HEK293 (cell line): ENCODE data around the gene INPP5B.

Experiments
- GLIS2 ChIP-seq: fragments of 450-650 bp; formaldehyde crosslinking; IDR thresholded peaks from 2 replicates; pipeline ENCODE4 v1.5.1; 2016; ENCODE audit warnings: missing biosample characterization, missing genetic modification characterization
- HOXC10 ChIP-seq: sonication (generic); formaldehyde crosslinking; IDR thresholded peaks from 2 replicates; pipeline ENCODE4 v1.8.1; 2023; ENCODE audit warnings: mild to moderate bottlenecking, missing genetic modification reagents
- KLF1 ChIP-seq: fragments of 450-650 bp; formaldehyde crosslinking; IDR thresholded peaks from 2 replicates; pipeline ENCODE4 v1.5.1; 2016; ENCODE audit warnings: missing biosample characterization, missing genetic modification characterization
- MYNN ChIP-seq: fragments of 450-650 bp; formaldehyde crosslinking; IDR thresholded peaks from 2 replicates; pipeline ENCODE4 v1.5.1; 2016; ENCODE audit warnings: missing biosample characterization, missing genetic modification characterization, borderline replicate concordance
- REPIN1 ChIP-seq: fragments of 450-650 bp; formaldehyde crosslinking; IDR thresholded peaks from 2 replicates; pipeline ENCODE4 v1.5.1; 2017; ENCODE audit warnings: missing biosample characterization, missing genetic modification characterization, low read depth
- SP2 ChIP-seq: fragments of 450-650 bp; formaldehyde crosslinking; IDR thresholded peaks from 2 replicates; pipeline ENCODE4 v1.5.1; 2016; ENCODE audit warnings: missing biosample characterization, missing genetic modification characterization
- SP3 ChIP-seq: fragments of 450-650 bp; formaldehyde crosslinking; IDR thresholded peaks from 2 replicates; pipeline ENCODE4 v1.5.1; 2016; ENCODE audit warnings: missing biosample characterization, missing genetic modification characterization
- ZNF114 ChIP-seq: fragments of 450-650 bp; formaldehyde crosslinking; IDR thresholded peaks from 2 replicates; pipeline ENCODE4 v1.5.0; 2017; ENCODE audit warnings: missing biosample characterization, missing genetic modification characterization
- ZNF132 ChIP-seq: fragments of 450-650 bp; formaldehyde crosslinking; IDR thresholded peaks from 2 replicates; pipeline ENCODE4 v1.5.1; 2017; ENCODE audit warnings: missing biosample characterization, missing genetic modification characterization, borderline replicate concordance
- ZNF2 ChIP-seq: fragments of 450-650 bp; formaldehyde crosslinking; IDR thresholded peaks from 2 replicates; pipeline ENCODE4 v1.5.1; 2016; ENCODE audit warnings: missing biosample characterization, missing genetic modification characterization
- ZNF202 ChIP-seq: fragments of 450-650 bp; formaldehyde crosslinking; IDR thresholded peaks from 2 replicates; pipeline ENCODE4 v1.5.1; 2016; ENCODE audit warnings: missing biosample characterization, missing genetic modification characterization, borderline replicate concordance
- ZNF223 ChIP-seq: fragments of 450-650 bp; formaldehyde crosslinking; IDR thresholded peaks from 2 replicates; pipeline ENCODE4 v1.5.1; 2016; ENCODE audit warnings: missing biosample characterization, missing genetic modification characterization
- ZNF341 ChIP-seq: fragments of 450-650 bp; formaldehyde crosslinking; IDR thresholded peaks from 2 replicates; pipeline ENCODE4; 2016; ENCODE audit warnings: low read depth, missing biosample characterization, missing genetic modification characterization
- ZNF548 ChIP-seq: fragments of 450-650 bp; formaldehyde crosslinking; IDR thresholded peaks from 2 replicates; pipeline ENCODE4 v1.5.1; 2016; ENCODE audit warnings: missing biosample characterization, missing genetic modification characterization
- ZNF561 ChIP-seq: fragments of 450-650 bp; IDR thresholded peaks from 2 replicates; pipeline ENCODE4 v1.5.1; 2018; ENCODE audit warnings: missing biosample characterization, missing genetic modification characterization, borderline replicate concordance
- ZNF610 ChIP-seq: fragments of 450-650 bp; formaldehyde crosslinking; IDR thresholded peaks from 2 replicates; pipeline ENCODE4 v1.5.1; 2016; ENCODE audit warnings: missing biosample characterization, missing genetic modification characterization, borderline replicate concordance
- ZNF621 ChIP-seq: fragments of 450-650 bp; formaldehyde crosslinking; IDR thresholded peaks from 2 replicates; pipeline ENCODE4 v1.5.1; 2017; ENCODE audit warnings: missing biosample characterization, missing genetic modification characterization
- ZNF701 ChIP-seq: fragments of 450-650 bp; formaldehyde crosslinking; IDR thresholded peaks from 2 replicates; pipeline ENCODE4 v1.5.1; 2016; ENCODE audit warnings: missing biosample characterization, missing genetic modification characterization
- TF ChIP-seq, protein P1 (sequence below): fragments of 450-650 bp; formaldehyde crosslinking; IDR thresholded peaks from 2 replicates; pipeline ENCODE4 v1.5.1; 2017; ENCODE audit warnings: missing biosample characterization, missing genetic modification characterization
- TF ChIP-seq, protein P2 (sequence below): fragments of 450-650 bp; formaldehyde crosslinking; IDR thresholded peaks from 2 replicates; pipeline ENCODE4 v1.5.1; 2016; ENCODE audit warnings: missing biosample characterization, missing genetic modification characterization
- TF ChIP-seq, protein P3 (sequence below): fragments of 450-650 bp; formaldehyde crosslinking; IDR thresholded peaks from 2 replicates; pipeline ENCODE4 v1.5.1; 2016; ENCODE audit warnings: missing biosample characterization, missing genetic modification characterization
- TF ChIP-seq, protein P4 (sequence below): fragments of 450-650 bp; formaldehyde crosslinking; IDR thresholded peaks from 2 replicates; pipeline ENCODE4 v1.5.1; 2016; ENCODE audit warnings: missing biosample characterization, missing genetic modification characterization, borderline replicate concordance
- TF ChIP-seq, protein P5 (sequence below): fragments of 450-650 bp; IDR thresholded peaks from 2 replicates; pipeline ENCODE4 v1.5.1; 2018; ENCODE audit warnings: missing biosample characterization, missing genetic modification characterization
- TF ChIP-seq, protein P6 (sequence below): fragments of 450-650 bp; formaldehyde crosslinking; IDR thresholded peaks from 2 replicates; pipeline ENCODE4 v1.5.1; 2016; ENCODE audit warnings: missing biosample characterization, missing genetic modification characterization, borderline replicate concordance

The INPP5B gene

DNA sequence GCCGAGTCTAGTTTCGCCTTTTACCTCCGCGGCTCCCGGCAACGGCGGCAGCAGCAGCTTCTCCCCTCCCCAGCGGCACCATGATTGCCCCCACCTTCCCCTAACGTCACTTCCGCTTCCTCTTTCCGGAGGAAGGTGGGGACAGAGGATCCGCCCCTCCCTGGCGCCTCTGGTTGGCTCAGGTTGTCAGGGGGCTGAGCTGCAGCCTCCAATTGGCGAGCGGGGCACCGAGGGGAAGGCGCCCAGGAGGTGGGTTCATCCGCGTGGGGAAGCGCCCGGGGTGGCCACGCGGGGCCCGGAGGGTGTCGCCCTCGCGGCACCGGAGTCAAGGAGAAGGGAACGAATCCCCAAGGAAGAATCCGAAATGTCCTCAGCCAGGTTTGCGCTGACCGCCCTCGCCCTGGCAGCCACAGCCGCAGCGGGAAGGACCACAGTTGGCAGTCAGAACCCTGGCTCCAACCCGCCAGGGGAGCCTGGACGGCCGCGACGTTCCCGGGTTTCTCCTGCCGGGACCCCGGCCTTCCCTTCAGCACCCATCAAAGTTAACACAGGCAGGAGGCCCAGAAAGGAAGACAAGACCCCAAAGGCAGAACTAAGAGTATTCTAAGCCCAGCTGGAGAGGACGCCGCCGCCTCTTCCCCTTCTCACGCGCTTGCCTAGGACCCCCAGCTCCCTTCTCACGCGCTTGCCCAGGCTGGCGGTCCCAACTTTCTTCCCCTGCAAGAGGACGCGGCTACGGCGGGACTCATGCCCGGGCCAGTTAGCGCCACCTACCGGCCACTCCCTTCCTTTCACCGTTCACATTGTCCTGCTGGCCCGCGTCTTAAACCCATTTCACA, 87.1 kb downstream of the INPP5B start, which contains the start of gene MTF1 (continued):
- TF ChIP-seq, protein P1, sequence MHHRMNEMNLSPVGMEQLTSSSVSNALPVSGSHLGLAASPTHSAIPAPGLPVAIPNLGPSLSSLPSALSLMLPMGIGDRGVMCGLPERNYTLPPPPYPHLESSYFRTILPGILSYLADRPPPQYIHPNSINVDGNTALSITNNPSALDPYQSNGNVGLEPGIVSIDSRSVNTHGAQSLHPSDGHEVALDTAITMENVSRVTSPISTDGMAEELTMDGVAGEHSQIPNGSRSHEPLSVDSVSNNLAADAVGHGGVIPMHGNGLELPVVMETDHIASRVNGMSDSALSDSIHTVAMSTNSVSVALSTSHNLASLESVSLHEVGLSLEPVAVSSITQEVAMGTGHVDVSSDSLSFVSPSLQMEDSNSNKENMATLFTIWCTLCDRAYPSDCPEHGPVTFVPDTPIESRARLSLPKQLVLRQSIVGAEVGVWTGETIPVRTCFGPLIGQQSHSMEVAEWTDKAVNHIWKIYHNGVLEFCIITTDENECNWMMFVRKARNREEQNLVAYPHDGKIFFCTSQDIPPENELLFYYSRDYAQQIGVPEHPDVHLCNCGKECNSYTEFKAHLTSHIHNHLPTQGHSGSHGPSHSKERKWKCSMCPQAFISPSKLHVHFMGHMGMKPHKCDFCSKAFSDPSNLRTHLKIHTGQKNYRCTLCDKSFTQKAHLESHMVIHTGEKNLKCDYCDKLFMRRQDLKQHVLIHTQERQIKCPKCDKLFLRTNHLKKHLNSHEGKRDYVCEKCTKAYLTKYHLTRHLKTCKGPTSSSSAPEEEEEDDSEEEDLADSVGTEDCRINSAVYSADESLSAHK (tag by site-specific recombination) = 0 out of 2 replicates have a peak, but pooled peaks have one; percentile 21
- TF ChIP-seq ZNF132 (no peak), ZNF223 (no peak), ZNF610 (0 out of 2 replicates have a peak, but pooled peaks have one; percentile 46), SP3 (tag by site-specific recombination) (peak; percentile 90), MYNN (tag by site-specific recombination) (no peak), ZNF561 (peak; percentile 95), GLIS2 (peak; percentile 100), KLF1 (tag by site-specific recombination) (peak; percentile 81), REPIN1 (tag by site-specific recombination) (no peak), ZNF114 (tag by site-specific recombination) (no peak), ZNF701 (tag by site-specific recombination) (no peak), ZNF341 (tag by site-specific recombination) (0 out of 2 replicates have a peak, but pooled peaks have one; percentile 8), ZNF202 (tag by site-specific recombination) (no peak), HOXC10 (CRISPR knock-in tag) (no peak), ZNF2 (tag by site-specific recombination) (peak; percentile 85), ZNF621 (no peak), ZNF548 (tag by site-specific recombination) (no peak), SP2 (peak; percentile 99)
- TF ChIP-seq, protein P2, sequence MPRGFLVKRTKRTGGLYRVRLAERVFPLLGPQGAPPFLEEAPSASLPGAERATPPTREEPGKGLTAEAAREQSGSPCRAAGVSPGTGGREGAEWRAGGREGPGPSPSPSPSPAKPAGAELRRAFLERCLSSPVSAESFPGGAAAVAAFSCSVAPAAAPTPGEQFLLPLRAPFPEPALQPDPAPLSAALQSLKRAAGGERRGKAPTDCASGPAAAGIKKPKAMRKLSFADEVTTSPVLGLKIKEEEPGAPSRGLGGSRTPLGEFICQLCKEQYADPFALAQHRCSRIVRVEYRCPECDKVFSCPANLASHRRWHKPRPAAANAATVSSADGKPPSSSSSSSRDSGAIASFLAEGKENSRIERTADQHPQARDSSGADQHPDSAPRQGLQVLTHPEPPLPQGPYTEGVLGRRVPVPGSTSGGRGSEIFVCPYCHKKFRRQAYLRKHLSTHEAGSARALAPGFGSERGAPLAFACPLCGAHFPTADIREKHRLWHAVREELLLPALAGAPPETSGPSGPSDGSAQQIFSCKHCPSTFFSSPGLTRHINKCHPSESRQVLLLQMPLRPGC (tag by site-specific recombination) = no peak
- TF ChIP-seq, protein P3, sequence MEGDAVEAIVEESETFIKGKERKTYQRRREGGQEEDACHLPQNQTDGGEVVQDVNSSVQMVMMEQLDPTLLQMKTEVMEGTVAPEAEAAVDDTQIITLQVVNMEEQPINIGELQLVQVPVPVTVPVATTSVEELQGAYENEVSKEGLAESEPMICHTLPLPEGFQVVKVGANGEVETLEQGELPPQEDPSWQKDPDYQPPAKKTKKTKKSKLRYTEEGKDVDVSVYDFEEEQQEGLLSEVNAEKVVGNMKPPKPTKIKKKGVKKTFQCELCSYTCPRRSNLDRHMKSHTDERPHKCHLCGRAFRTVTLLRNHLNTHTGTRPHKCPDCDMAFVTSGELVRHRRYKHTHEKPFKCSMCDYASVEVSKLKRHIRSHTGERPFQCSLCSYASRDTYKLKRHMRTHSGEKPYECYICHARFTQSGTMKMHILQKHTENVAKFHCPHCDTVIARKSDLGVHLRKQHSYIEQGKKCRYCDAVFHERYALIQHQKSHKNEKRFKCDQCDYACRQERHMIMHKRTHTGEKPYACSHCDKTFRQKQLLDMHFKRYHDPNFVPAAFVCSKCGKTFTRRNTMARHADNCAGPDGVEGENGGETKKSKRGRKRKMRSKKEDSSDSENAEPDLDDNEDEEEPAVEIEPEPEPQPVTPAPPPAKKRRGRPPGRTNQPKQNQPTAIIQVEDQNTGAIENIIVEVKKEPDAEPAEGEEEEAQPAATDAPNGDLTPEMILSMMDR = peak; percentile 93
- TF ChIP-seq, protein P4, sequence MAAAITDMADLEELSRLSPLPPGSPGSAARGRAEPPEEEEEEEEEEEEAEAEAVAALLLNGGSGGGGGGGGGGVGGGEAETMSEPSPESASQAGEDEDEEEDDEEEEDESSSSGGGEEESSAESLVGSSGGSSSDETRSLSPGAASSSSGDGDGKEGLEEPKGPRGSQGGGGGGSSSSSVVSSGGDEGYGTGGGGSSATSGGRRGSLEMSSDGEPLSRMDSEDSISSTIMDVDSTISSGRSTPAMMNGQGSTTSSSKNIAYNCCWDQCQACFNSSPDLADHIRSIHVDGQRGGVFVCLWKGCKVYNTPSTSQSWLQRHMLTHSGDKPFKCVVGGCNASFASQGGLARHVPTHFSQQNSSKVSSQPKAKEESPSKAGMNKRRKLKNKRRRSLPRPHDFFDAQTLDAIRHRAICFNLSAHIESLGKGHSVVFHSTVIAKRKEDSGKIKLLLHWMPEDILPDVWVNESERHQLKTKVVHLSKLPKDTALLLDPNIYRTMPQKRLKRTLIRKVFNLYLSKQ (tag by site-specific recombination) = no peak
- TF ChIP-seq, protein P5, sequence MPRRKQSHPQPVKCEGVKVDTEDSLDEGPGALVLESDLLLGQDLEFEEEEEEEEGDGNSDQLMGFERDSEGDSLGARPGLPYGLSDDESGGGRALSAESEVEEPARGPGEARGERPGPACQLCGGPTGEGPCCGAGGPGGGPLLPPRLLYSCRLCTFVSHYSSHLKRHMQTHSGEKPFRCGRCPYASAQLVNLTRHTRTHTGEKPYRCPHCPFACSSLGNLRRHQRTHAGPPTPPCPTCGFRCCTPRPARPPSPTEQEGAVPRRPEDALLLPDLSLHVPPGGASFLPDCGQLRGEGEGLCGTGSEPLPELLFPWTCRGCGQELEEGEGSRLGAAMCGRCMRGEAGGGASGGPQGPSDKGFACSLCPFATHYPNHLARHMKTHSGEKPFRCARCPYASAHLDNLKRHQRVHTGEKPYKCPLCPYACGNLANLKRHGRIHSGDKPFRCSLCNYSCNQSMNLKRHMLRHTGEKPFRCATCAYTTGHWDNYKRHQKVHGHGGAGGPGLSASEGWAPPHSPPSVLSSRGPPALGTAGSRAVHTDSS = no peak
- TF ChIP-seq, protein P6, sequence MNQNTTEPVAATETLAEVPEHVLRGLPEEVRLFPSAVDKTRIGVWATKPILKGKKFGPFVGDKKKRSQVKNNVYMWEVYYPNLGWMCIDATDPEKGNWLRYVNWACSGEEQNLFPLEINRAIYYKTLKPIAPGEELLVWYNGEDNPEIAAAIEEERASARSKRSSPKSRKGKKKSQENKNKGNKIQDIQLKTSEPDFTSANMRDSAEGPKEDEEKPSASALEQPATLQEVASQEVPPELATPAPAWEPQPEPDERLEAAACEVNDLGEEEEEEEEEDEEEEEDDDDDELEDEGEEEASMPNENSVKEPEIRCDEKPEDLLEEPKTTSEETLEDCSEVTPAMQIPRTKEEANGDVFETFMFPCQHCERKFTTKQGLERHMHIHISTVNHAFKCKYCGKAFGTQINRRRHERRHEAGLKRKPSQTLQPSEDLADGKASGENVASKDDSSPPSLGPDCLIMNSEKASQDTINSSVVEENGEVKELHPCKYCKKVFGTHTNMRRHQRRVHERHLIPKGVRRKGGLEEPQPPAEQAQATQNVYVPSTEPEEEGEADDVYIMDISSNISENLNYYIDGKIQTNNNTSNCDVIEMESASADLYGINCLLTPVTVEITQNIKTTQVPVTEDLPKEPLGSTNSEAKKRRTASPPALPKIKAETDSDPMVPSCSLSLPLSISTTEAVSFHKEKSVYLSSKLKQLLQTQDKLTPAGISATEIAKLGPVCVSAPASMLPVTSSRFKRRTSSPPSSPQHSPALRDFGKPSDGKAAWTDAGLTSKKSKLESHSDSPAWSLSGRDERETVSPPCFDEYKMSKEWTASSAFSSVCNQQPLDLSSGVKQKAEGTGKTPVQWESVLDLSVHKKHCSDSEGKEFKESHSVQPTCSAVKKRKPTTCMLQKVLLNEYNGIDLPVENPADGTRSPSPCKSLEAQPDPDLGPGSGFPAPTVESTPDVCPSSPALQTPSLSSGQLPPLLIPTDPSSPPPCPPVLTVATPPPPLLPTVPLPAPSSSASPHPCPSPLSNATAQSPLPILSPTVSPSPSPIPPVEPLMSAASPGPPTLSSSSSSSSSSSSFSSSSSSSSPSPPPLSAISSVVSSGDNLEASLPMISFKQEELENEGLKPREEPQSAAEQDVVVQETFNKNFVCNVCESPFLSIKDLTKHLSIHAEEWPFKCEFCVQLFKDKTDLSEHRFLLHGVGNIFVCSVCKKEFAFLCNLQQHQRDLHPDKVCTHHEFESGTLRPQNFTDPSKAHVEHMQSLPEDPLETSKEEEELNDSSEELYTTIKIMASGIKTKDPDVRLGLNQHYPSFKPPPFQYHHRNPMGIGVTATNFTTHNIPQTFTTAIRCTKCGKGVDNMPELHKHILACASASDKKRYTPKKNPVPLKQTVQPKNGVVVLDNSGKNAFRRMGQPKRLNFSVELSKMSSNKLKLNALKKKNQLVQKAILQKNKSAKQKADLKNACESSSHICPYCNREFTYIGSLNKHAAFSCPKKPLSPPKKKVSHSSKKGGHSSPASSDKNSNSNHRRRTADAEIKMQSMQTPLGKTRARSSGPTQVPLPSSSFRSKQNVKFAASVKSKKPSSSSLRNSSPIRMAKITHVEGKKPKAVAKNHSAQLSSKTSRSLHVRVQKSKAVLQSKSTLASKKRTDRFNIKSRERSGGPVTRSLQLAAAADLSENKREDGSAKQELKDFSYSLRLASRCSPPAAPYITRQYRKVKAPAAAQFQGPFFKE (tag by site-specific recombination) = no peak
